Superior temporal gyrus (tissue), 1 donor: ENCODE results near the gene TBR1.

Experiments used
- DNase-seq: peaks from one replicate; pipeline ENCODE4 v3.0.0-alpha.2; 2016; ENCODE audit errors: extremely low spot score

Gene TBR1

DNA sequence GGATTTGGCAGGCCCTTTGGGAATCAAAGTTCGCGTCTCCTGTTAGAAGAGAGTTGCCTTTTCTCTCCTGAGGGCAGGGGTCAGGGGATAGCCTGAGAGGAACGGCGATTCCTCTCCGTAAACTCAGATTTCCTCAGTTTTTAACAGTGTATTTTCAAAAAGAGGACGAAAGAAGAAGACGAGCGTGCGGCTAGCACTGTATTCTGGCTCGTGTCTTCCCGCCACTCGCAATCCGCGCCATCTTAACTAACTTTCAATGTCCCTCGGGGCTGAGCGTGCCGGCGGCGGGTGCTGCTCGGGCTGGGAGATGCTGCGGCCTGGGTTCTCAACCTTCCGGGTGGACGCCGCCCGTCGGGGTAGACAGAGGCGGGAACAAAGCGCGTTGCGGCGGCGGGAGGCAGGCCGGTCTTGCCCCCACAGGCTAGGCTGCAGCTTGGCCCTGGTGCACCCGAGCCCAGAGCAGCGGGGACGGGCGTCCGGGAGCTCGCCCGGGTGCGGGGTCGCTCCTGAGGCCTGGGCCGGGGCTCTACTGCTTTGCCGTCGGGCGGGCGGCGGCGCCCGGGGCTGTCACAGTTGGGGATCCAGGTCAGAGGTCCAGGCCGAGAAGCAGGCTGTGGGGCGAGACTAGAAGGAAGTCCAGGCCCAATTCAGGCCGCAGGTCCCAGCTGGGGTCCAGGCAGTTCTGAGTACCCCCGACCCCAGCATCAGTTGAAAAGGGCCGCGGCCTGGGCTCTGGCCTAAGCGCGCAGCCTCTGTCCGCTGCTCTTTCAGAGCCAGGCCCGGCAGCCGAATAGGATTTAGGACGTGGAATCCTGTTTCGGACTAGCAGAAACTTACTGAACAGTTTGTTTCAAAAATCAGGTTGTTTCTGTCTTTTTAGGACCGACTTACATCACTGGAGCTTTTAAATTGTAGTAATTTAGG, 11.8 kb downstream of the TBR1 start:
- peak; percentile 19 for DNase-seq

GRCh38 chr2:161430386-161430785, 14.3 kb downstream of the TBR1 start:
- peak; percentile 62 for DNase-seq

DNA sequence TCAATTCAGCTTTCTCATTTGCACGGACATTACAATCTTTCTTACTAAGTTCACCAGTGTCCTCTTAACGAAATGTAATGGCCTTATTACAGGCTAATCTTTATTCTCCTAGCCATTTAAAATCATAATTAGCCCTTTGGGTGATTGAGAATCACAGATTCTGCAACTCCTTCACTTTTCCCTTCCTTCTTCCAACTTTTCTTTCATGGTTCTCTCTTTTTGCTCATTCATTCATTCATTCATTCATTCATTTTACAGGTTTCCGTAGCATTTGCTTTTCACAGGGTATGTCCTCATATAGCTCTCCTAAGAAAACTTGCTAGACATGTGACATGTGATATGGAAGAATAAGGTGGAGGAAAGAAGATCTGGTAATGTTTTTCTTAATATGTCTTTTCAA, 16.0 kb downstream of the TBR1 start:
- no peak for DNase-seq

DNA sequence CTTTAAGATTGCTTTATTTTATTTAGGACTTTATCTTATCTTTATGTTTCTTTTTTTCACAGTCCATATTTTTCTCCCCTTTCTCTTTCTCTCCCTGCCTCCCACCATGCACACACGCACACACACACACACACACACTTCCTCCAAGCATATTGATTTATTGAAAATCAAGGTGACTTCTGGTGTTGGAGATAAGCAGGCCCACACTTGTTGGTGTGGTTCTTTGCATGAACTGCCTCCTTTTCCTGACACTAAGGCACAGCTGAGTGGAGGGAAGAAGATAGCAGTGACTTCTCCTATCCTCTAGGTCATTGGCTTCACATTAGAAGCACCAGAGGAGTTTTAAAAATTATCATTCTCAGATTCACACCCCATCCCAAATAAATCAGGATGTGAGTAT, 18.0 kb downstream of the TBR1 start:
- no peak for DNase-seq

GRCh38 chr2:161436411-161436810, 20.3 kb downstream of the TBR1 start:
- no peak for DNase-seq

GRCh38 chr2:161438598-161438997, 22.5 kb downstream of the TBR1 start:
- DNase-seq, result no peak

GRCh38 chr2:161445097-161445496, 29.0 kb downstream of the TBR1 start:
- no peak for DNase-seq

DNA sequence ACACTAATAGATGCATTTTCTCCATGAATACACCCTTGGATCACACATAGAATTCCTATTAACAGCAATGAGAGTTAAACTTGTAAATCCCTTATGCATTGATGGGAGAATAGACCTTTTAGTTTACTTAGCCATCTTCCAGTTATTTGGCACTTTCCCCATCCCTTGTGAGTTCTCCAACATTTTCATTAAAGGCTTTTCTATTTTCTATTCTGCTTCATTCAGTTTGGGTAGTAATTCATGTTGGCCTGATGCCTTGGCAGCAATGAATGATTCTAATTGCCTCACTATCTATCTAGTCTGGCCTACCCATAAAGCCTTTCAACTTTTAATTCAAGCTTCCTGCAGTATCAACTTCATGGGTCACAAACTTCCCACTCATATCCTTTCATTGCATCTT, 32.3 kb downstream of the TBR1 start:
- DNase-seq, result no peak

GRCh38 chr2:161471631-161472030, 55.5 kb downstream of the TBR1 start:
- no peak for DNase-seq

GRCh38 chr2:161474920-161475319, 58.8 kb downstream of the TBR1 start:
- no peak for DNase-seq
